DOHH2 (cell line): ENCODE measurements around the gene WDR5.

Experiments used
- EZH2phosphoT487 ChIP-seq: fragments of 200-600 bp; sonication (generic); IDR thresholded peaks from 2 replicates; pipeline ENCODE4 v1.6.1; 2017; ENCODE audit warnings: borderline replicate concordance, mild to moderate bottlenecking, antibody characterized with exemption, low read length, moderate library complexity, mixed read lengths
- TF ChIP-seq, protein P1 (sequence below): fragments of 200-600 bp; sonication (generic); IDR thresholded peaks from one replicate; pipeline ENCODE4 v1.5.1; 2014; ENCODE audit warnings: antibody characterized with exemption, mild to moderate bottlenecking, low read depth, low read length; ENCODE audit not compliant: poor library complexity, severe bottlenecking

DNA sequence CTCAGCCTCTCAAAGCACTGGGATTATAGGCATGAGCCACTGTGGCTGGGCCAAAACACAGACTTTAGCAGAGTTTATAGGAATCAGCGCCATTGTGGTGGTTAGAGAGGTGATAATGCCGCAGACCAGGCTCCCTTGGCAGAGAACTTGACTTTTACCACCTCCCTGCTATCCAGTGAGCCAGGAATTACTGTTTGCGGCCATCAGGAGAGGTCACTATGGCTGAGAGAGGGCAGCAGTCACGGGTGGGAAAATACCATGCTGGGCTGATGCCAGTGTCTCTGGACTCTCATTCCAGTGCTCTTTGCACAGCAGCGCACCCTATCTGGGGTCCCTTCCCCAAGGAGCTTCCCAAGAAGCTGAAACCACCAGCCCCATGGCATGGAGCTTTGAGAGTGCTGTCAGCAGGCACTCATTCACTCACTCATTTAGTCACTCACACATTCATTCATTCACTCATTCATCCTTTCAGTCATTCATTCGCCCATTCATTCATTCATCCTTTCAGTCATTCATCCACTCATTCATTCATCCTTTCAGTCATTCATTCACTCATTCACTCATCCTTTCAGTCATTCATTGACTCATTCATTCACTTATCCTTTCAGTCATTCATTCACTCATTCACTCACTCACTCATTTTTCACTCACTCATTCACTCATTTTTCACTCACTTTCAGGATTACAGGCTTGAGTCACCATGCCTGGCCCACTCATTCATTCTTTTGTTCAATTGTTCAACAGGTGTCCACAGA, 55.8 kb downstream of the WDR5 start:
- TF ChIP-seq, protein P1, sequence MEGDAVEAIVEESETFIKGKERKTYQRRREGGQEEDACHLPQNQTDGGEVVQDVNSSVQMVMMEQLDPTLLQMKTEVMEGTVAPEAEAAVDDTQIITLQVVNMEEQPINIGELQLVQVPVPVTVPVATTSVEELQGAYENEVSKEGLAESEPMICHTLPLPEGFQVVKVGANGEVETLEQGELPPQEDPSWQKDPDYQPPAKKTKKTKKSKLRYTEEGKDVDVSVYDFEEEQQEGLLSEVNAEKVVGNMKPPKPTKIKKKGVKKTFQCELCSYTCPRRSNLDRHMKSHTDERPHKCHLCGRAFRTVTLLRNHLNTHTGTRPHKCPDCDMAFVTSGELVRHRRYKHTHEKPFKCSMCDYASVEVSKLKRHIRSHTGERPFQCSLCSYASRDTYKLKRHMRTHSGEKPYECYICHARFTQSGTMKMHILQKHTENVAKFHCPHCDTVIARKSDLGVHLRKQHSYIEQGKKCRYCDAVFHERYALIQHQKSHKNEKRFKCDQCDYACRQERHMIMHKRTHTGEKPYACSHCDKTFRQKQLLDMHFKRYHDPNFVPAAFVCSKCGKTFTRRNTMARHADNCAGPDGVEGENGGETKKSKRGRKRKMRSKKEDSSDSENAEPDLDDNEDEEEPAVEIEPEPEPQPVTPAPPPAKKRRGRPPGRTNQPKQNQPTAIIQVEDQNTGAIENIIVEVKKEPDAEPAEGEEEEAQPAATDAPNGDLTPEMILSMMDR, result no peak
- no peak for TF ChIP-seq EZH2phosphoT487
